ENCODE data around the gene C1orf21. TPM values are rescaled to one million over a fixed set of nuclear protein-coding genes. Genes with fewer than 3 reads are reported as not detected.

C1orf21 gene
- total and polyA plus RNA-seq, 8 donors = 37.0 to 75.3 (median 47.3) TPM

DNA sequence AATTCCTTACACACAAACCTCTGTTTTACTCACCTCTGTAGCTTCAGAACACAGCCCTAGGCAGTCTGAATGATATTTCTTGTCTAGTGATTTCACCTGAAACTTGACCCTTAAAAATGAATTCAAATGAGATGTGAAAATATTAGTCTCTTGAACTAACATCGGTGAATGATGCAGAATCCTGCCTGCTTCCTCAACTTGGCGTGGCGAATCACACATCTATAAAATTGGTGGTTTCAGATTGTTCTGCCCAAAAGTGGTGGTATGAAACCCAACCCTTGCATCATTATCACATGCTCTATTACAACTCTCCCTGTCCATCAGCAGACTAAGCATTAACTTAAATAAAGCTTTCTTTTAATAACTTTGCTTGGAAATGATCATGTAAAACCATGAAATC is 26.9 kb upstream of the C1orf21 start:
- Histone ChIP-seq H3K27ac (no peak overlapping the region), H3K4me3 (no peak overlapping the region), H3K27me3 (no peaks in the 10 kb centered on the region), H3K9me3 (no peaks in the 10 kb centered on the region), H3K36me3 (no peaks in the 10 kb centered on the region), H3K4me1 (no peaks in the 10 kb centered on the region)
- intact Hi-C loops (cut with DNase I) = no loop called here
- ATAC-seq (no peak), DNase-seq (no peak)
- TF ChIP-seq, protein P1, sequence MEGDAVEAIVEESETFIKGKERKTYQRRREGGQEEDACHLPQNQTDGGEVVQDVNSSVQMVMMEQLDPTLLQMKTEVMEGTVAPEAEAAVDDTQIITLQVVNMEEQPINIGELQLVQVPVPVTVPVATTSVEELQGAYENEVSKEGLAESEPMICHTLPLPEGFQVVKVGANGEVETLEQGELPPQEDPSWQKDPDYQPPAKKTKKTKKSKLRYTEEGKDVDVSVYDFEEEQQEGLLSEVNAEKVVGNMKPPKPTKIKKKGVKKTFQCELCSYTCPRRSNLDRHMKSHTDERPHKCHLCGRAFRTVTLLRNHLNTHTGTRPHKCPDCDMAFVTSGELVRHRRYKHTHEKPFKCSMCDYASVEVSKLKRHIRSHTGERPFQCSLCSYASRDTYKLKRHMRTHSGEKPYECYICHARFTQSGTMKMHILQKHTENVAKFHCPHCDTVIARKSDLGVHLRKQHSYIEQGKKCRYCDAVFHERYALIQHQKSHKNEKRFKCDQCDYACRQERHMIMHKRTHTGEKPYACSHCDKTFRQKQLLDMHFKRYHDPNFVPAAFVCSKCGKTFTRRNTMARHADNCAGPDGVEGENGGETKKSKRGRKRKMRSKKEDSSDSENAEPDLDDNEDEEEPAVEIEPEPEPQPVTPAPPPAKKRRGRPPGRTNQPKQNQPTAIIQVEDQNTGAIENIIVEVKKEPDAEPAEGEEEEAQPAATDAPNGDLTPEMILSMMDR (IDR thresholded peaks at IDR 0.05) = no peak

DNA sequence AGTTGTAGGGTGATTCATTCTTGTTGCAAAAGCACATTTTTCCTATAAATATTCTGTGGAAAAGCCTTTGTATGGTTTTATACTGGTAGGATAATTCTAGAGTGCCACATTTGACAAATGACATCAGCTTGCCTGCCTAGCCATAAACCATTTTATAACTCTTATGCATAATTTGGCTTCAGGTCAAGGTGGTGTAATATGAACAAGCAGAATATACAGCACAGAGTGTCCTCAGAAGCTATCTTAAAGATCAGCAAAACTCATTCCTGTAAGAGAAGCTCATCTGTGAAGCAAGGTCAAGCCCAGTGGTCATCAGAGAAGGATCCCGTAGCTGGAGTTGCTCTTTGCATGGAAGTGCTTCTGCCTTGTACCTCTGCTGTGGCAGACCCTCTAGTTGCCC is 24.0 kb upstream of the C1orf21 start:
- H3K9me3 ChIP-seq = no peaks in the 10 kb centered on the region
- DNase-seq (no peak), ATAC-seq (no peak)
- TF ChIP-seq, protein P1 (IDR thresholded peaks at IDR 0.05) = no peak
- H3K36me3 ChIP-seq = no peaks in the 10 kb centered on the region
- intact Hi-C loops (cut with DNase I) = no loop called here
- H3K4me3 ChIP-seq = no peak overlapping the region
- no peaks in the 10 kb centered on the region for H3K4me1 ChIP-seq
- H3K27me3 ChIP-seq = no peaks in the 10 kb centered on the region
- no peak overlapping the region for H3K27ac ChIP-seq

- TF ChIP-seq, protein P1 (IDR thresholded peaks at IDR 0.05) = no peak
- no peak overlapping the region for H3K4me3 ChIP-seq
- intact Hi-C loops (cut with DNase I) = no loop called here
- H3K27me3 ChIP-seq = no peaks in the 10 kb centered on the region
- no peaks in the 10 kb centered on the region for H3K9me3 ChIP-seq
- ATAC-seq = no peak
- H3K27ac ChIP-seq = no peak overlapping the region
- no peaks in the 10 kb centered on the region for H3K4me1 ChIP-seq
- no peaks in the 10 kb centered on the region for H3K36me3 ChIP-seq
- DNase-seq = no peak
Measured at GRCh38 chr1:184365699-184366098, 21.1 kb upstream of the C1orf21 start.

GRCh38 chr1:184366997-184367396 is 19.8 kb upstream of the C1orf21 start:
- Histone ChIP-seq H3K27me3 (no peaks in the 10 kb centered on the region), H3K4me1 (no peaks in the 10 kb centered on the region), H3K27ac (no peak overlapping the region), H3K9me3 (no peaks in the 10 kb centered on the region), H3K4me3 (no peak overlapping the region), H3K36me3 (no peaks in the 10 kb centered on the region)
- intact Hi-C loops (cut with DNase I) = no loop called here
- TF ChIP-seq, protein P1 (IDR thresholded peaks at IDR 0.05) = no peak
- no peak for ATAC-seq
- DNase-seq = no peak

DNA sequence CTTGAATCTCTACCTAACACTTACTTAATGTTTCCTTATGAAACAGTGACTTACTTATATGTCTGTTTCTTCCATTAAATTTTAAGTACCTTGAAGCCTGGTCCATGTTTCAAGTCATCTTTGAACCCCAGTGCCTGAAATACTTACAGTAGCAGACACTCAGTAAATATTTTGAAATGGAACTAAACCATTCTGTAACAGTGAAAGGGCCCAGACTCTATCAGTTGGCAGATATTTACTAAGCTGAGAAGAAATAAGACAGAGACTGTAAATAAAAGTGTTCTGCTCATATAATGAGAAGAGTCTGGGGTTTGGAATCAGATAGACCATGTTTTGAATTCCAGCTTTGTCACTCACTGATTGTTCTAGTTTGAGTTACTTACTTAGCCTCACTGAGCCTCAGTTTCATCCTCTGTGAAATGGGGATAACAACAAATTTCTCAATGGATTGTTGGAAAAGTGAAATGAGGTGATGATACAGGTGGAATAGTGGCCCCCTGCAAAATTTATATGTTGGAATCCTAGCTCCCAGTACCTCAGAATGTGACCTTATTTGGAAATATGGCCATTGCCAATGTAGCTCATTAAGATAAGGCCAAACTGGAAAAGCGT is 19.3 kb upstream of the C1orf21 start:
- Histone ChIP-seq H3K4me3 (no peak overlapping the region), H3K9me3 (no peaks in the 10 kb centered on the region), H3K27me3 (no peaks in the 10 kb centered on the region), H3K36me3 (no peaks in the 10 kb centered on the region), H3K27ac (no peak overlapping the region), H3K4me1 (no peaks in the 10 kb centered on the region)
- ATAC-seq (no peak), DNase-seq (no peak)
- TF ChIP-seq, protein P1 (IDR thresholded peaks at IDR 0.05) = no peak
- intact Hi-C loops (cut with DNase I) = no loop called here

All from left lung (tissue), 10 donors.